Astrocyte (in vitro differentiated cells and primary cell): ENCODE results near the gene BIRC3. TPM values are rescaled to one million over a fixed set of nuclear protein-coding genes. Genes with fewer than 3 reads are reported as not detected.

Experiments
- DNase-seq: peaks from one replicate; pipeline ENCODE4 v3.0.0-alpha.2; 2010; ENCODE audit warnings: low read depth
- FAIRE-seq: peaks from 2 replicates; lab custom pipeline; 2011; peaks lifted over from hg19 to GRCh38; lab: Jason Lieb, UNC
- H2AFZ ChIP-seq: 2 replicates; pipeline ENCODE4 v1.6.0; 2012; ENCODE audit warnings: low read depth, low read length, inconsistent platforms
- H3K27ac ChIP-seq: 2 replicates; pipeline ENCODE4 v1.5.1; 2011; ENCODE audit warnings: low read depth, low read length, inconsistent platforms
- H3K27me3 ChIP-seq: 2 replicates; pipeline ENCODE4 v1.6.0; 2011; ENCODE audit warnings: low read length, inconsistent platforms; ENCODE audit not compliant: insufficient read depth
- H3K36me3 ChIP-seq: 2 replicates; pipeline ENCODE4 v1.5.1; 2011; ENCODE audit warnings: low read length, inconsistent platforms; ENCODE audit not compliant: insufficient read depth
- H3K4me1 ChIP-seq: 2 replicates; pipeline ENCODE4 v1.5.1; 2011; ENCODE audit warnings: low read length, inconsistent platforms; ENCODE audit not compliant: insufficient read depth
- H3K4me2 ChIP-seq: 2 replicates; pipeline ENCODE4 v1.6.0; 2012; ENCODE audit warnings: low read length, inconsistent platforms
- H3K4me3 ChIP-seq: 2 replicates; pipeline ENCODE4 v1.5.1; 2011; ENCODE audit warnings: low read depth, mild to moderate bottlenecking, low read length, inconsistent platforms; ENCODE audit not compliant: insufficient read depth
- H3K79me2 ChIP-seq: 2 replicates; pipeline ENCODE4 v1.6.0; 2012; ENCODE audit warnings: mild to moderate bottlenecking, low read length, inconsistent platforms; ENCODE audit not compliant: insufficient read depth
- H3K9ac ChIP-seq: 2 replicates; pipeline ENCODE4 v1.6.0; 2012; ENCODE audit warnings: mild to moderate bottlenecking, low read length, inconsistent platforms
- H3K9me3 ChIP-seq: 2 replicates; pipeline ENCODE4 v1.5.1; 2012; ENCODE audit warnings: low read depth, mild to moderate bottlenecking, low read length, inconsistent platforms; ENCODE audit not compliant: insufficient read depth
- H4K20me1 ChIP-seq: 2 replicates; pipeline ENCODE4 v1.6.0; 2012; ENCODE audit warnings: low read length, inconsistent platforms; ENCODE audit not compliant: insufficient read depth
- H3K27ac Mint-ChIP-seq: one replicate; pipeline ENCODE4 v1.8.0; 2021; ENCODE audit warnings: mild to moderate bottlenecking, mixed read lengths; ENCODE audit not compliant: unreplicated experiment
- H3K27me3 Mint-ChIP-seq: one replicate; pipeline ENCODE4 v1.8.0; 2021; ENCODE audit warnings: low read depth, mixed read lengths; ENCODE audit not compliant: unreplicated experiment
- H3K36me3 Mint-ChIP-seq: one replicate; pipeline ENCODE4 v1.8.0; 2021; ENCODE audit warnings: low read depth, mixed read lengths; ENCODE audit not compliant: unreplicated experiment
- H3K4me1 Mint-ChIP-seq: one replicate; pipeline ENCODE4 v1.8.0; 2021; ENCODE audit warnings: low read depth, mixed read lengths; ENCODE audit not compliant: unreplicated experiment
- H3K4me3 Mint-ChIP-seq: one replicate; pipeline ENCODE4 v1.8.0; 2021; ENCODE audit warnings: mild to moderate bottlenecking, moderate library complexity, mixed read lengths; ENCODE audit not compliant: unreplicated experiment
- H3K9me3 Mint-ChIP-seq: one replicate; pipeline ENCODE4 v1.8.0; 2021; ENCODE audit warnings: mild to moderate bottlenecking, mixed read lengths; ENCODE audit not compliant: unreplicated experiment
- EZH2 ChIP-seq: IDR thresholded peaks from 2 replicates; pipeline ENCODE4 v1.6.1; 2012; ENCODE audit warnings: mild to moderate bottlenecking, low read length, inconsistent platforms; ENCODE audit not compliant: insufficient read depth
- total RNA-seq: library from RNA; stranded (reverse); gene quantifications from 2 replicates; pipeline ENCODE4 v1.2.1, GENCODE V29; 2021
- TF ChIP-seq, protein P1 (sequence below): IDR thresholded peaks from 2 replicates; pipeline ENCODE4 v1.5.1; 2011; ENCODE audit warnings: low read depth, mild to moderate bottlenecking, inconsistent platforms, low read length, moderate library complexity; ENCODE audit not compliant: insufficient read depth

Gene BIRC3
- total RNA-seq, 1 donor from 2014 or later, result 2.6 TPM

DNA sequence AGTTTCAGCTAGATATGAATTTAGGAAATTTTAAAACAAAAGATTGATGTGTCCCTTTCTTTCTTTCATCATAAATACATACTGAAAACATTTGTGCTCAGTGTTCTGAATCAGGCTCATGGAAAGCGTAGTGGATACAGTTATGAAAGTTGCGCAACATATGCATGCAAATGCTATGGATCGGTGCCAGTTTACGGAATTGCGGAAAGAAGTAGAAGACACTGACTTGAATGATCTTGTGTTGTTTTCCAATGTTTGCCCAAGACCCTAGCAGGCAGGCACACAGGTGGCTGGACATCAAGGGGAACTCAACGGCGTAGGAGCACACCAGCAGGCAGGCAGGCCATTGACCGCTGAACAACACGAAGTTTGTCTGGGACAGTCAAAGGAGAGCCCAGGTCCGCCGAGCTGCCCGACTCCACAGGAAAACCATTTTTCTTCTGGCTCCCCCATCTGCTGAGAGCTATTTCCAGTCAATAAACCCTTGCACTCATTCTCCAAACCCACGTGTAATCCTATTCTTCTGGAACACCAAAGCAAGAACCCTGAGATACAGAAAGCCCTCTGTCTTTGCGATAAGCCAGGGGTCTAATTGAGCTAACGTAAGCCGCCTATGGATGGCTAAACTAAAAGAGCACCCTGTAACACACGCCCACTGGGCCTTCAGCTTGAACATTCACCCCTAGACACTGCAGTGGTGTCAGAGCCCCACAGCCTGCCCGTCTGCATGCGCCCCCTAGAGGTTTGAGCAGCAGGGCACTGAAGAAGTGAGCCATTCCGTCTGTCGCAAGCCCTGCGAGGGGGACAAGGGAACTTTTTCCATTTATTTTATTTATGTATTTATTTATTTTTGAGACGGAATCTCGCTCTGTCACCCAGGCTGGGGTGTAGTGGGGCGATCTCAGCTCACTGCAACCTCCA, 7.4 kb upstream of the BIRC3 start:
- FAIRE-seq, result no peak
- no peak overlapping the region for H3K4me2 ChIP-seq
- H3K4me1 ChIP-seq, result no peaks in the 10 kb centered on the region

DNA sequence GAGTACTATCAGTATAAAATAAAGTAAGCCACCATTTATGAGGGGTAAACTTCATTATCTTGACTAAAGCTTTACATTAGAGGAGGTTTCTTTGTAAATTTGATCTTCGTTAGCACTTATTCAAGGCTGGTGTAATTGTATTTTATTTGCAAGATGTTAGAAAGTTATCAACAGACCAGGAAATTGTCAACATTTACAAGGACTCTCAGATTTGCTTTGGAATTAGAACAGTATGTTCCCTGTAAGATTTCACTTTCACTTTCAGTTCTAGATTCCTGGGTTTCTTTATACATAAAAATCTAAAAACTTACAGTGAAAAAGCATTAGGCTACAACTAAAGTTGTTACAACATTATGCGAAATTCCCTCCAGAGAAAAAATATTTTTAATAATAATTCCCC, 4.6 kb upstream of the BIRC3 start:
- Histone ChIP-seq H3K4me2 (peak overlapping the region; percentile 60), H3K27ac (no peak overlapping the region), H2AFZ (no peak overlapping the region), H3K9me3 (no peaks in the 10 kb centered on the region), H3K36me3 (no peaks in the 10 kb centered on the region), H3K9ac (no peak overlapping the region), H3K27me3 (no peaks in the 10 kb centered on the region), H4K20me1 (no peaks in the 10 kb centered on the region), H3K4me1 (peaks cover 5% of the 10 kb centered on the region), H3K79me2 (no peaks in the 10 kb centered on the region), H3K4me3 (no peak overlapping the region)
- Mint-ChIP-seq H3K36me3 (peaks cover 1% of the 10 kb centered on the region), H3K4me3 (no peak overlapping the region), H3K4me1 (peaks cover 8% of the 10 kb centered on the region), H3K27ac (peak overlapping the region; percentile 81), H3K9me3 (no peaks in the 10 kb centered on the region), H3K27me3 (no peaks in the 10 kb centered on the region)
- TF ChIP-seq, protein P1, sequence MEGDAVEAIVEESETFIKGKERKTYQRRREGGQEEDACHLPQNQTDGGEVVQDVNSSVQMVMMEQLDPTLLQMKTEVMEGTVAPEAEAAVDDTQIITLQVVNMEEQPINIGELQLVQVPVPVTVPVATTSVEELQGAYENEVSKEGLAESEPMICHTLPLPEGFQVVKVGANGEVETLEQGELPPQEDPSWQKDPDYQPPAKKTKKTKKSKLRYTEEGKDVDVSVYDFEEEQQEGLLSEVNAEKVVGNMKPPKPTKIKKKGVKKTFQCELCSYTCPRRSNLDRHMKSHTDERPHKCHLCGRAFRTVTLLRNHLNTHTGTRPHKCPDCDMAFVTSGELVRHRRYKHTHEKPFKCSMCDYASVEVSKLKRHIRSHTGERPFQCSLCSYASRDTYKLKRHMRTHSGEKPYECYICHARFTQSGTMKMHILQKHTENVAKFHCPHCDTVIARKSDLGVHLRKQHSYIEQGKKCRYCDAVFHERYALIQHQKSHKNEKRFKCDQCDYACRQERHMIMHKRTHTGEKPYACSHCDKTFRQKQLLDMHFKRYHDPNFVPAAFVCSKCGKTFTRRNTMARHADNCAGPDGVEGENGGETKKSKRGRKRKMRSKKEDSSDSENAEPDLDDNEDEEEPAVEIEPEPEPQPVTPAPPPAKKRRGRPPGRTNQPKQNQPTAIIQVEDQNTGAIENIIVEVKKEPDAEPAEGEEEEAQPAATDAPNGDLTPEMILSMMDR, result no peak
- TF ChIP-seq EZH2, result no peak
- DNase-seq, result no peak
- no peak for FAIRE-seq

More for the DNA sequence above, 7.4 kb upstream of the BIRC3 start:
- Histone ChIP-seq H3K9ac (no peak overlapping the region), H3K27ac (no peak overlapping the region), H2AFZ (no peak overlapping the region), H3K79me2 (no peaks in the 10 kb centered on the region), H3K9me3 (no peaks in the 10 kb centered on the region), H4K20me1 (no peaks in the 10 kb centered on the region), H3K36me3 (no peaks in the 10 kb centered on the region), H3K27me3 (no peaks in the 10 kb centered on the region), H3K4me3 (no peak overlapping the region)
- H3K4me3 Mint-ChIP-seq, result no peak overlapping the region
- no peaks in the 10 kb centered on the region for H3K27me3 Mint-ChIP-seq
- H3K36me3 Mint-ChIP-seq, result no peaks in the 10 kb centered on the region
- no peak for DNase-seq
- no peaks in the 10 kb centered on the region for H3K9me3 Mint-ChIP-seq
- H3K27ac Mint-ChIP-seq, result no peak overlapping the region
- H3K4me1 Mint-ChIP-seq, result peaks cover 6% of the 10 kb centered on the region
- TF ChIP-seq, protein P1, result no peak
- TF ChIP-seq EZH2, result no peak
